HL-60 (cell line): Measurements from ENCODE around the gene MAPK9.

Experiments used
- CTCF ChIP-seq: IDR thresholded peaks from one replicate; pipeline ENCODE4 v1.5.1; 2011; ENCODE audit warnings: low read length, control low read depth, inconsistent platforms; ENCODE audit not compliant: insufficient read depth
- GABPA ChIP-seq: IDR thresholded peaks from 2 replicates; pipeline ENCODE4 v1.6.1; 2012; ENCODE audit warnings: low read depth
- POLR2AphosphoS5 ChIP-seq: IDR thresholded peaks from 2 replicates; pipeline ENCODE4 v1.6.1; 2012; ENCODE audit warnings: low read depth
- REST ChIP-seq: IDR thresholded peaks from 2 replicates; pipeline ENCODE4 v1.6.1; 2012; ENCODE audit warnings: low read depth; ENCODE audit not compliant: insufficient replicate concordance

- TF ChIP-seq CTCF, result no peak
- no peak for TF ChIP-seq REST
- TF ChIP-seq GABPA, result no peak
- no peak for TF ChIP-seq POLR2AphosphoS5
These were observed 80.7 kb downstream of the MAPK9 start for GRCh38 chr5:180210961-180211760.
